CD4-positive, alpha-beta memory T cell (primary cell): ENCODE results near the gene ATG5. TPM values are rescaled to one million over a fixed set of nuclear protein-coding genes. Genes with fewer than 3 reads are reported as not detected.
"Not testable (repeated sequence)": the region's sequence is repeated elsewhere in the genome, so short reads cannot be mapped to it uniquely, and the experiment has no call there.

Experiments
- CTCF ChIA-PET: fragments of 350-600 bp; sonication (Branson Sonifier 250); formaldehyde crosslinking; loops from one replicate; lab custom pipeline; 2021; ENCODE audit warnings: inconsistent platforms; ENCODE audit not compliant: partially characterized antibody; lab: Charles Lee
- POLR2A ChIA-PET: fragments of 350-600 bp; sonication (Branson Sonifier 250); formaldehyde crosslinking; loops from one replicate; lab custom pipeline; 2021; ENCODE audit not compliant: partially characterized antibody; lab: Charles Lee
- DNase-seq, 5 donors: peaks; one replicate each; pipeline versions ENCODE4 v3.0.0 to v3.0.0-alpha.2; 2020 to 2022; ENCODE audit warnings: mixed read lengths in 1 of 5
- H3K27ac ChIP-seq: one replicate; pipeline ENCODE4 v1.7.0; 2013; ENCODE audit warnings: low read depth, low read length
- H3K27me3 ChIP-seq: 2 replicates; pipeline ENCODE4 v1.7.0; 2013; ENCODE audit warnings: mild to moderate bottlenecking, low read length, moderate library complexity; ENCODE audit not compliant: insufficient read depth
- H3K36me3 ChIP-seq: 2 replicates; pipeline ENCODE4 v1.7.0; 2013; ENCODE audit warnings: mild to moderate bottlenecking, low read length, moderate library complexity; ENCODE audit not compliant: insufficient read depth
- H3K4me1 ChIP-seq: 2 replicates; pipeline ENCODE4 v1.7.0; 2013; ENCODE audit warnings: mild to moderate bottlenecking, low read length, moderate library complexity; ENCODE audit not compliant: insufficient read depth
- H3K4me3 ChIP-seq, 2 donors: one replicate each; pipeline ENCODE4 v1.7.0; 2013; ENCODE audit warnings: low read length in 2 of 2, mild to moderate bottlenecking in 1 of 2
- H3K9me3 ChIP-seq, 2 donors: one replicate each; pipeline ENCODE4 v1.7.0; 2013; ENCODE audit warnings: low read length in 2 of 2, control low read depth in 1 of 2; ENCODE audit not compliant: control insufficient read depth in 1 of 2
- H3K27ac Mint-ChIP-seq, 7 donors: one replicate each; pipeline ENCODE4 v1.8.0; 2020 to 2021; ENCODE audit warnings: mixed read lengths in 7 of 7, mild to moderate bottlenecking in 6 of 7, inconsistent platforms in 3 of 7, moderate library complexity in 3 of 7
- H3K27me3 Mint-ChIP-seq, 2 donors: one replicate each; pipeline ENCODE4 v1.8.0; 2020 to 2021; ENCODE audit warnings: mixed read lengths in 2 of 2
- H3K36me3 Mint-ChIP-seq, 2 donors: one replicate each; pipeline ENCODE4 v1.8.0; 2020 to 2021; ENCODE audit warnings: mixed read lengths in 2 of 2, inconsistent platforms in 1 of 2, mild to moderate bottlenecking in 1 of 2
- H3K4me1 Mint-ChIP-seq, 4 donors: one replicate each; pipeline ENCODE4 v1.8.0; 2020 to 2021; ENCODE audit warnings: mixed read lengths in 4 of 4, mild to moderate bottlenecking in 1 of 4
- H3K4me3 Mint-ChIP-seq, 8 donors: one replicate each; pipeline ENCODE4 v1.8.0; 2020 to 2021; ENCODE audit warnings: mixed read lengths in 8 of 8, mild to moderate bottlenecking in 7 of 8, moderate library complexity in 6 of 8, inconsistent platforms in 3 of 8
- H3K9me3 Mint-ChIP-seq, 8 donors: one replicate each; pipeline ENCODE4 v1.8.0; 2020 to 2021; ENCODE audit warnings: mixed read lengths in 8 of 8, mild to moderate bottlenecking in 5 of 8, inconsistent platforms in 3 of 8, moderate library complexity in 1 of 8
- intact Hi-C: fragments of 100-400 bp; cut with micrococcal nuclease; formaldehyde crosslinking; loops from one replicate; pipeline ENCODE4 v1.15.1; 2023
- polyA plus RNA-seq, 2 donors: library from polyadenylated mRNA; unstranded; fragments of 300-500 nt; fragmentation: Illumina TruSeq; gene quantifications; one replicate each; pipeline ENCODE4 v1.2.3, GENCODE V29; 2021
- total RNA-seq, 2 experiments: library from RNA; stranded (reverse); gene quantifications; one replicate each; pipeline ENCODE4 v1.2.3, GENCODE V29; 2021

Gene ATG5
- total and polyA plus RNA-seq, 4 experiments from 2014 or later: 26.8 to 49.7 (median 35.2) TPM

GRCh38 chr6:106268500-106268899 lies 57.1 kb downstream of the ATG5 start:
- H3K4me1 ChIP-seq: peaks cover 16% of the 10 kb centered on the region
- CTCF ChIA-PET, H3K27ac Mint-ChIP-seq, H3K27me3 ChIP-seq, H3K4me3 Mint-ChIP-seq, H3K27ac ChIP-seq, H3K36me3 ChIP-seq, intact Hi-C loops, H3K4me3 ChIP-seq, H3K27me3 Mint-ChIP-seq, DNase-seq, H3K9me3 ChIP-seq: not testable (repeated sequence)
- POLR2A ChIA-PET: interaction anchor here (1.2 kb wide), 1 partner anchor 98 kb away, joined by 3 read pairs; no protein-coding TSS in a partner anchor
- Mint-ChIP-seq H3K36me3 (peaks cover 39 to 47% of the 10 kb centered on the region in 2 donors), H3K9me3 (peaks cover 0 to 29% (median 13%) of the 10 kb centered on the region in 8 donors), H3K4me1 (peaks cover 28 to 47% (median 35%) of the 10 kb centered on the region in 4 donors)

DNA sequence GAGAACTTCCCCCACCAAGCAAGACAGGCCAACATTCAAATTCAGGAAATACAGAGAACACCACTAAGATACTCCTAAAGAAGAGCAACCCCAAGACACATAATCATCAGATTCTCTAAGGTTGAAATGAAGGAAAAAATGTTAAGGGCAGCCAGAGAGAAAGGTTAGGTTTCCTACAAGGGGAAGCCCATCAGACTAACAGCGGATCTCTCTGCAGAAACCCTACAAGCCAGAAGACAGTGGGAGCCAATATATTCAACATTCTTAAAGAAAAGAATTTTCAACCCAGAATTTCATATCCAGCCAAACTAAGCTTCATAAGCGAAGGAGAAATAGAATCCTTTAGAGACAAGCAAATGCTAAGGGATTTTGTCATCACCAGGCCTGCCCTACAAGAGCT lies 61.1 kb downstream of the ATG5 start:
- Mint-ChIP-seq H3K9me3 (peaks cover 0 to 29% (median 13%) of the 10 kb centered on the region in 8 donors), H3K27ac (peak overlapping the region in 1 of 7 donors; percentile 60), H3K36me3 (peaks cover 54 to 67% of the 10 kb centered on the region in 2 donors), H3K4me1 (peaks cover 28 to 56% (median 32%) of the 10 kb centered on the region in 4 donors)
- H3K4me1 ChIP-seq, H3K4me3 Mint-ChIP-seq, H3K4me3 ChIP-seq, H3K27ac ChIP-seq, H3K9me3 ChIP-seq, DNase-seq, H3K27me3 Mint-ChIP-seq, H3K27me3 ChIP-seq, H3K36me3 ChIP-seq, intact Hi-C loops: not testable (repeated sequence)
- ChIA-PET CTCF (interaction anchor here (0.6 kb wide), 1 partner anchor 1489 kb away, joined by 3 read pairs; no protein-coding TSS in a partner anchor), POLR2A (interaction anchor here (1.1 kb wide), 1 partner anchor 11 kb away, joined by 3 read pairs; no protein-coding TSS in a partner anchor)

GRCh38 chr6:106259748-106260147 lies 65.8 kb downstream of the ATG5 start:
- H3K9me3 Mint-ChIP-seq, H3K27me3 Mint-ChIP-seq, H3K4me3 Mint-ChIP-seq, H3K9me3 ChIP-seq, DNase-seq, H3K4me1 ChIP-seq, CTCF ChIA-PET, H3K27me3 ChIP-seq, H3K27ac ChIP-seq, H3K4me3 ChIP-seq, intact Hi-C loops, H3K36me3 ChIP-seq, POLR2A ChIA-PET: not testable (repeated sequence)
- Mint-ChIP-seq H3K27ac (peak overlapping the region in 1 of 7 donors; percentile 22), H3K4me1 (peaks cover 11 to 30% (median 13%) of the 10 kb centered on the region in 4 donors), H3K36me3 (peaks cover 22 to 31% of the 10 kb centered on the region in 2 donors)

- H3K4me3 Mint-ChIP-seq: no peak overlapping the region
- H3K4me3 ChIP-seq: no peak overlapping the region
- H3K27me3 Mint-ChIP-seq: no peaks in the 10 kb centered on the region
- no peaks in the 10 kb centered on the region for H3K36me3 ChIP-seq
- peaks cover 17 to 26% of the 10 kb centered on the region in 2 donors for H3K36me3 Mint-ChIP-seq
- intact Hi-C loops: no loop called here
- H3K27me3 ChIP-seq: no peaks in the 10 kb centered on the region
- POLR2A ChIA-PET: no interaction called here
- H3K27ac ChIP-seq: no peak overlapping the region
- peaks cover 0 to 3% (median 0%) of the 10 kb centered on the region in 8 donors for H3K9me3 Mint-ChIP-seq
- no peak overlapping the region for H3K27ac Mint-ChIP-seq
- no peaks in the 10 kb centered on the region for H3K4me1 ChIP-seq
- no peak for DNase-seq
- CTCF ChIA-PET: interaction anchor here (0.7 to 3.6 kb wide), 2 partner anchors 35 to 836 kb away, joined by 3 to 11 read pairs; no protein-coding TSS in a partner anchor
- no peaks in the 10 kb centered on the region for H3K9me3 ChIP-seq
- peaks cover 8 to 28% (median 15%) of the 10 kb centered on the region in 4 donors for H3K4me1 Mint-ChIP-seq
These were observed 66.8 kb downstream of the ATG5 start for GRCh38 chr6:106258726-106259125.

- intact Hi-C loops: no loop called here
- H3K4me3 Mint-ChIP-seq: no peak overlapping the region
- no peak overlapping the region for H3K27ac ChIP-seq
- POLR2A ChIA-PET: no interaction called here
- H3K36me3 ChIP-seq: no peaks in the 10 kb centered on the region
- peaks cover 11 to 28% (median 17%) of the 10 kb centered on the region in 4 donors for H3K4me1 Mint-ChIP-seq
- H3K27me3 Mint-ChIP-seq: no peaks in the 10 kb centered on the region
- H3K36me3 Mint-ChIP-seq: peaks cover 14 to 25% of the 10 kb centered on the region in 2 donors
- H3K9me3 Mint-ChIP-seq: peaks cover 0 to 3% (median 0%) of the 10 kb centered on the region in 8 donors
- no peaks in the 10 kb centered on the region for H3K9me3 ChIP-seq
- CTCF ChIA-PET: interaction anchor here (3.6 kb wide), 1 partner anchor 33 kb away, joined by 11 read pairs; no protein-coding TSS in a partner anchor
- no peaks in the 10 kb centered on the region for H3K4me1 ChIP-seq
- no peak overlapping the region for H3K4me3 ChIP-seq
- no peak for DNase-seq
- no peak overlapping the region for H3K27ac Mint-ChIP-seq
- H3K27me3 ChIP-seq: no peaks in the 10 kb centered on the region
These were observed 68.4 kb downstream of the ATG5 start for GRCh38 chr6:106257195-106257594.

GRCh38 chr6:106256201-106256968 lies 69.2 kb downstream of the ATG5 start:
- peaks cover 0 to 3% (median 0%) of the 10 kb centered on the region in 8 donors for H3K9me3 Mint-ChIP-seq
- peak overlapping the region in 2 of 7 donors; percentile 12 to 82 for H3K27ac Mint-ChIP-seq
- H3K9me3 ChIP-seq: no peaks in the 10 kb centered on the region
- CTCF ChIA-PET: interaction anchor here (1.5 to 3.6 kb wide), 2 partner anchors 33 to 80 kb away, joined by 3 to 11 read pairs; no protein-coding TSS in a partner anchor
- no peak overlapping the region for H3K27ac ChIP-seq
- no peaks in the 10 kb centered on the region for H3K27me3 ChIP-seq
- peaks cover 11 to 22% of the 10 kb centered on the region in 2 donors for H3K36me3 Mint-ChIP-seq
- H3K4me1 ChIP-seq: no peaks in the 10 kb centered on the region
- intact Hi-C loops: no loop called here
- H3K4me3 ChIP-seq: no peak overlapping the region
- POLR2A ChIA-PET: no interaction called here
- peaks cover 9 to 26% (median 17%) of the 10 kb centered on the region in 4 donors for H3K4me1 Mint-ChIP-seq
- H3K36me3 ChIP-seq: no peaks in the 10 kb centered on the region
- no peak overlapping the region for H3K4me3 Mint-ChIP-seq
- DNase-seq: no peak
- no peaks in the 10 kb centered on the region for H3K27me3 Mint-ChIP-seq

- no peaks in the 10 kb centered on the region for H3K9me3 ChIP-seq
- H3K36me3 ChIP-seq: no peaks in the 10 kb centered on the region
- H3K27me3 Mint-ChIP-seq: no peaks in the 10 kb centered on the region
- intact Hi-C loops: no loop called here
- no peak overlapping the region for H3K4me3 ChIP-seq
- no peaks in the 10 kb centered on the region for H3K27me3 ChIP-seq
- ChIA-PET POLR2A (no interaction called here), CTCF (interaction anchor here (1.5 to 3.6 kb wide), 2 partner anchors 31 to 81 kb away, joined by 3 to 11 read pairs; no protein-coding TSS in a partner anchor)
- no peak for DNase-seq
- no peak overlapping the region for H3K27ac Mint-ChIP-seq
- H3K4me3 Mint-ChIP-seq: no peak overlapping the region
- peaks cover 0 to 3% (median 0%) of the 10 kb centered on the region in 8 donors for H3K9me3 Mint-ChIP-seq
- H3K36me3 Mint-ChIP-seq: peaks cover 6 to 11% of the 10 kb centered on the region in 2 donors
- H3K4me1 Mint-ChIP-seq: peaks cover 13 to 31% (median 24%) of the 10 kb centered on the region in 4 donors
- no peaks in the 10 kb centered on the region for H3K4me1 ChIP-seq
- H3K27ac ChIP-seq: no peak overlapping the region
These were observed 70.3 kb downstream of the ATG5 start for GRCh38 chr6:106255306-106255705.
